NCI-H446 (cell line): Measurements from ENCODE around the gene ACTR6.

Source experiments
- DNase-seq, 2 experiments: peaks; one replicate each; lab custom pipeline; 2025; lab: John Stamatoyannopoulos, UW

Gene ACTR6

DNA sequence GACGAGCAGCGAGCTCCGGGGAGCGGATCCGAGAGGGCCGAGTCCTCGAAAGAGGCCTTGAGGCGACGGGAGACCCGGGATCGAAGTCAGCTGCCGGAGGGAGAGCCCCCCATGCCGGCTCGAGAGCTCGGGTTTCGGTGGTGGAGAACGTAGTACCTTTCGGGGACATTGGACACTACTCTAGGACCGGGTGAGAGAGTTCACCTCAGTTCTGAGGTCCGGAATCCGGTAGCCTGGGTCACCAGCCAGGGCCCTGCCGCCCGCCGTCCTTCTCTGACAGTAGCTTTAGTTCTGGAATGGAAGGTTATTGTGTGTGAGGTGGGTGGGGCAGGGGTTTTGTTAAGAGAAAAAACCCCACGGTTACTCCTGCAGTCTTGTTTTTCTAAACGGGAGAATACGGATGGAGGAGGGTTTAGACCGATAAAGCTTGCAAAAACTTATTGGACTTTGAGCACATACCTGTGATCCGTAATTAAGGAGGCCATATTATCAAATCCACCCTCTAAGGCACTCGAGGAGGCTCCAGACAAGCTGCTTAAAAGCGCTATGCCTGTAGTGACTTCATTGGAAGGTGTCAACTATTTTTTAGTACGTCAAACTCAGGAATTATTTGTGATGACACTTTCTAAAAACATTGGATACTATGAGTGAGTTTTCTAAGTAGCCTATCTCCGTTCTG, 67.1 kb downstream of the ACTR6 start:
- DNase-seq = no peak

DNA sequence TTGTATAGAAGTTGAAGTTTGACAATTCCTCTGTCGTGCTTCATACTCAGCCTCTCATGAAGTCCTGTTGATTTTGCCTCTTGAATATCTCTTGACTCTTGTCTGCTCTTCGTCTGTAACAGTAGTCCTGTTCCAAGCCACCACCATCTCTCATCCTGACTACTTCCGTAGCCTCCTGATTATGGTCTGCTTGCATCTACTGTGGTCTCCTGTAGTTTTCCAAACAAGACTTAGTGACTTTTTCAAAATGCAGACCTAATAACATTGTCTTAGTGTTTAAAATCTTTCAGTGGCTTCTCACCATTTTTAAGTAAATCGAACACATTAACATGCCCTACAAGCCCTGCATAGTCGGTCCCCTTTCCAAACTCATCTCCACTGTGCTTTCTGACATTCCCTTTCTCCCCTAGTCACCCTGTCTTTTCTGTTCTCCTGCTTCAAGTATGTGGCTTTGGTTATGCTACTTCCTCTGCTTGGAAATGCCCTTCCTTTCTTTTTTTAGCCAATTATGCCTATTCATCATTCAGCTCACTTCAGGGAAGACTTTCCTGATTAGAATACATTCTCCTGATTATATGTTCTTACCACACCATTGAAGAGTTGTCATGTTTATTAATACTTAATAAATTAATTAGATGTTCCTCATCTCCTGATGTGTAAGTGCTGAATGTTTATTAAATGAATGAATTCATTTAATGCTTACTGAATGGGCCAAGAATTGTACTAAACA, 68.4 kb downstream of the ACTR6 start:
- DNase-seq = no peak

DNA sequence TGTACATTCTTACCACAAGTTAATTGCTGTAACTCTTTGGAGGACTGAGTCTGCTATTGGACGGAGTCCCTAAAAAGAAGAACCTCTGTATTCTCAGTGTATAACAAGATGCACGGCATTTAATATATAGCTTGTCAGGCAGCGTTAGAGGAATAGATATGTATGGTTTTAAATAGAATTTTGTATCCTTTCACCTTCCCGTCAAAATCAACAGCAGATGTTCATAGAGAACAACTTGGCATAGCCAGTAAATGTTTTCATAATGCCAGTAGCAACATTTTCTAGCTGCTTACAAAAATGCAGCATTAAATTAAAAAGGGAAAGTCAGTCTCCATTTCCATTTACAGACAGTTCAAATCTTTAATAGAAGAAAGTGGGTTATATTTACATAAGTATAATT, 73.2 kb downstream of the ACTR6 start:
- DNase-seq = no peak
